Stimulated activated CD8-positive, alpha-beta memory T cell treated with anti-CD3 and anti-CD28 coated beads, Interleukin-12 subunit alpha, Interleukin-12 subunit beta, amount 100 ng/mL, for 4 hours (primary cell): ENCODE data around the gene SCNN1B.

Experiments used
- DNase-seq: peaks from one replicate; pipeline ENCODE4 v3.0.0-alpha.2; 2020; ENCODE audit warnings: low read depth

SCNN1B gene

GRCh38 chr16:23408242-23408822 is 106.2 kb downstream of the SCNN1B start:
- no peak for DNase-seq

- DNase-seq = no peak
Measured at GRCh38 chr16:23408823-23409298, 106.8 kb downstream of the SCNN1B start.

- DNase-seq = no peak
Measured at GRCh38 chr16:23409522-23409921, 107.4 kb downstream of the SCNN1B start.

DNA sequence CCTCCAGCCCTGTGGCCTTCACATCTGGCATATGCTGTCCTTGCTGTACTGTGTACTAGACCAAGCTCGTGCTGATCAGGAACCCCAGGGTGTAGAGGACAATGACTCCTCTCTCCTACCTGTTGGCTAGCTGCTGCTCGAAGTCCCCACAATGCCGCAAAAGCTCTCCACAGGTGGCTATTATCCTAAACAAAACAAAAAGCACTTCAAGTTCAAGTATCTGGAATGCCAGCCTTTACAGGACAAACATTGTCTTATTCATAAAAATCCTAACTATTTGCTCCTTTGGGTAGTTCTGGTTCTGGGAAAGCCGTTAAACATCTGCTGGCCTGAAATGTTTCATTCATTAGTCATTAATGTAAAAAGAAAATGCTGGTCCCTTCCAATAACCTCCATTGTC is 108.1 kb downstream of the SCNN1B start:
- no peak for DNase-seq

- DNase-seq = no peak
Measured at GRCh38 chr16:23414731-23415130, 112.6 kb downstream of the SCNN1B start.

- DNase-seq = no peak
Measured at GRCh38 chr16:23416816-23417215, 114.7 kb downstream of the SCNN1B start.

DNA sequence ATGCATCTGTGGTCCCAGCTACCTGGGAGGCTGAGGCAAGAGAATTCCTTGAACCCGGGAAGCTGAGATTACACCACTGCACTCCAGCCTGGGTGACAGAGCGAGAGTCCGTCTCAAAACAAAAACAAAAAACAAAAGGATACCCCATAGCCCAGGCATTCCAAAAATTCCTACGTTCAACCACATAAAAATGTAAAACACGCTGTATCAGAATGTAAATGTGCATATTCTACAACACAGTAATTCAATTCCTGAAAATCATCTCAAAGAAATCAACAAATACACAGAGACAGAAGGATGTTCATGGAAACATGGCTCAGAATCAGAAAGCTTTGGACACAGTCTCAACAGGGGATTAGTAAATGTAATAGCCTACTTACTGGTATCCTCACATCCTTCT is 117.9 kb downstream of the SCNN1B start:
- no peak for DNase-seq

DNA sequence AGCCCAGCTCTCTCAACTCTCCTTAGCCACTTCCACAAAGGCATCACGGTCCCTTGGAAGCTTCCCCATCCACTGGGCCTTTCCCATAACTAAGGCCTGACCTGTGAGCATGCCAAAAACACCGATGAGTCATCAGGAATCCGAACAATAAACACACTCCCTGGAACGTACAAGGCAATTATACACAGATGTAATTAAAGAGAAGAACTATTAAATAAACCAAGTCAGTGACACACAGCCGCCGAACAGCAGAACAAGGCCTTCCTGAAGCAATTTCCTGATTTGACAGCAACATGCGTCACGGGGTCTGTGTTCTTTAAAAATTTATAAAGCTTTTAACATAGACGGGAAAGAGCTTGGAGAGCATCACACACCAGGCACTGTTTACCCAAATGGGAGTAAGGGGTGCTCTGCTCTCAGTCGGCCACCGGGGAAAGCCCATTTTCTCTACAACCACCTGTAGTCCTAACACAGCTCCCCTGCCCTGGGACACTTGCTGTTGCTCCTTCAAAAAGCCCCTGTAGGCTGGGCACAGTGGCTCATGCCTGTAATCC is 121.5 kb downstream of the SCNN1B start:
- DNase-seq = no peak

DNA sequence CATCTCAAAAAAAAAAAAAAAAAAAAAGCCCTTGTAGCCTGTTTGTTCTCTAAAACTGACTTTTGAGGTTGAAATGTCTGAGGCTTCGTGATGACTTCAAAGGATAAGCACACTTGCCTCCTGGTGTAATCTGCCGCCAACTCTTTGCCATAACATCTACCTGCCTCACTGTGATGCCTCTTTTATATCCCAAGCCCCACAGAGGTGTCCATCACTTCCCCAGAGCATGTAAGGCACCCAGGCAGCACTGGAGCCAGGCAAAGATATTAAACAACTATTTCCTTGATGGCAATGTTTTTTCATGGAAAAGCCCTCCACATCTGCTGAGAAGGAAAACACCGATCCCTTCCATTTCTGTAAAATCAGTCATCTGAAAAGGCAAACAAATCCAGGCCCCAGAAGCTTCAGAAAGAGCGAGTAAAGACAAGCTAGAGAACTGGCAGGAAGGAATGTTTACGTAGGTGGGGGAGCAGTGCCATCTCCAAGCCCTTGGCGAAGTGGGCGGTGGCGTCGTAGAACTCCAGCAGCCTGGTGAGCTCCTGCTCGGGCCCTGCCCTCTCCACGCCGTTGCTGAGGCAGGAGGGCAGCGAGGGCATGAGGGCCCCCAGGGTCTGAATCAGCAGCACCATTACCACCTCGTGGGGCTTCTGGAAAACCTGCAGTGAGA is 122.3 kb downstream of the SCNN1B start:
- no peak for DNase-seq

- DNase-seq = no peak
Measured at GRCh38 chr16:23428351-23428750, 126.2 kb downstream of the SCNN1B start.
